Neural cell (in vitro differentiated cells): ENCODE data around the gene HMGXB4. TPM values are rescaled to one million over a fixed set of nuclear protein-coding genes. Genes with fewer than 3 reads are reported as not detected.

ENCODE experiments used
- H2AFZ ChIP-seq: fragments of 200-600, 300-800 bp; sonication (generic), shearing (Covaris generic); 2 replicates; pipeline ENCODE4 v1.6.0; 2014; ENCODE audit warnings: low read depth, mild to moderate bottlenecking, antibody characterized with exemption, low read length, moderate library complexity
- H3F3A ChIP-seq: fragments of 200-600 bp; shearing (Covaris generic); 2 replicates; pipeline ENCODE4 v1.6.1; 2016; ENCODE audit warnings: mild to moderate bottlenecking, moderate library complexity, mixed read lengths, antibody characterized with exemption, low read length; ENCODE audit not compliant: insufficient read depth, poor library complexity, severe bottlenecking
- H3K27ac ChIP-seq: fragments of 200-600, 300-800 bp; sonication (generic), shearing (Covaris generic); 2 replicates; pipeline ENCODE4 v1.5.1; 2014; ENCODE audit warnings: mild to moderate bottlenecking, low read length, moderate library complexity
- H3K27me3 ChIP-seq: fragments of 300-800, 200-600 bp; sonication (generic), shearing (Covaris generic); 2 replicates; pipeline ENCODE4 v1.6.0; 2014; ENCODE audit warnings: mild to moderate bottlenecking, low read depth, low read length, moderate library complexity; ENCODE audit not compliant: insufficient read depth
- H3K36me3 ChIP-seq: fragments of 300-800, 200-600 bp; sonication (generic), shearing (Covaris generic); 2 replicates; pipeline ENCODE4 v1.5.1; 2014; ENCODE audit warnings: mild to moderate bottlenecking, antibody characterized with exemption, low read length, moderate library complexity; ENCODE audit not compliant: insufficient read depth
- H3K4me2 ChIP-seq: fragments of 300-800, 200-600 bp; sonication (generic), shearing (Covaris generic); 2 replicates; pipeline ENCODE4 v1.6.0; 2014; ENCODE audit warnings: mild to moderate bottlenecking, low read length
- H3K4me3 ChIP-seq: fragments of 300-800, 200-600 bp; sonication (generic), shearing (Covaris generic); 2 replicates; pipeline ENCODE4 v1.5.1; 2014; ENCODE audit warnings: mild to moderate bottlenecking, low read length, moderate library complexity
- H3K79me2 ChIP-seq: fragments of 200-600 bp; shearing (Covaris generic); replicated peaks from 2 replicates; pipeline ENCODE4 v1.6.0; 2014; ENCODE audit warnings: mild to moderate bottlenecking, low read length, moderate library complexity; ENCODE audit not compliant: insufficient read depth
- H3K9ac ChIP-seq: fragments of 300-800, 200-600 bp; sonication (generic), shearing (Covaris generic); 2 replicates; pipeline ENCODE4 v1.6.1; 2016; ENCODE audit warnings: mild to moderate bottlenecking, low read length, mixed read lengths
- H3K9me2 ChIP-seq: fragments of 200-600 bp; shearing (Covaris generic); 2 replicates; pipeline ENCODE4 v1.6.1; 2016; ENCODE audit warnings: mild to moderate bottlenecking, low read length, mixed read lengths; ENCODE audit not compliant: insufficient read depth
- H3K9me3 ChIP-seq: fragments of 200-600, 300-800 bp; sonication (generic), shearing (Covaris generic); 2 replicates; pipeline ENCODE4 v1.6.1; 2016; ENCODE audit warnings: mild to moderate bottlenecking, mixed run types, low read length, moderate library complexity, mixed read lengths
- H4K20me1 ChIP-seq: fragments of 200-600 bp; shearing (Covaris generic); 2 replicates; pipeline ENCODE4 v1.6.1; 2016; ENCODE audit warnings: mild to moderate bottlenecking, mixed run types; ENCODE audit not compliant: insufficient read depth
- CTCF ChIP-seq: fragments of 450-650 bp; IDR thresholded peaks from 2 replicates; pipeline ENCODE4 v1.5.1; 2014; ENCODE audit warnings: antibody characterized with exemption, mild to moderate bottlenecking, moderate library complexity; ENCODE audit not compliant: poor library complexity, severe bottlenecking
- EP300 ChIP-seq: fragments of 450-650 bp; conservative IDR thresholded peaks from 2 replicates; pipeline ENCODE4 v1.6.1; 2014; ENCODE audit warnings: antibody characterized with exemption, mild to moderate bottlenecking, moderate library complexity; ENCODE audit not compliant: poor library complexity, severe bottlenecking
- EZH2 ChIP-seq: fragments of 200-600, 300-800 bp; shearing (Covaris generic), sonication (generic); IDR thresholded peaks from 2 replicates; pipeline ENCODE4 v1.6.1; 2014; ENCODE audit warnings: antibody characterized with exemption, low read length, borderline replicate concordance, mild to moderate bottlenecking; ENCODE audit not compliant: insufficient read depth, poor library complexity, severe bottlenecking
- MXI1 ChIP-seq: fragments of 450-650 bp; conservative IDR thresholded peaks from 2 replicates; pipeline ENCODE4 v1.6.1; 2014; ENCODE audit warnings: antibody characterized with exemption, mild to moderate bottlenecking; ENCODE audit not compliant: poor library complexity, severe bottlenecking
- POLR2AphosphoS5 ChIP-seq: IDR thresholded peaks from 2 replicates; pipeline ENCODE4 v1.6.1; 2012
- RAD21 ChIP-seq: fragments of 450-650 bp; conservative IDR thresholded peaks from 2 replicates; pipeline ENCODE4 v1.6.1; 2014; ENCODE audit warnings: antibody characterized with exemption, mild to moderate bottlenecking, moderate library complexity
- REST ChIP-seq: IDR thresholded peaks from 2 replicates; pipeline ENCODE4 v1.6.1; 2012; ENCODE audit warnings: borderline replicate concordance
- SMC3 ChIP-seq: fragments of 450-650 bp; conservative IDR thresholded peaks from 2 replicates; pipeline ENCODE4 v1.6.1; 2014; ENCODE audit warnings: antibody characterized with exemption, mild to moderate bottlenecking, moderate library complexity; ENCODE audit not compliant: poor library complexity
- TAF1 ChIP-seq: IDR thresholded peaks from 2 replicates; pipeline ENCODE4 v1.6.1; 2012; ENCODE audit warnings: low read depth
- polyA plus RNA-seq: library from polyadenylated mRNA; depleted of rRNA; stranded (reverse); fragments of >200 nt; gene quantifications from 2 replicates; pipeline ENCODE4 v1.2.3, GENCODE V29; 2014

Gene HMGXB4
- polyA plus RNA-seq, 1 donor from 2014 or later = 20.0 TPM

- H3K36me3 ChIP-seq = no peaks in the 10 kb centered on the region
- H3K4me2 ChIP-seq = no peak overlapping the region
- no peak for TF ChIP-seq TAF1
- no peak for TF ChIP-seq REST
- TF ChIP-seq RAD21 = no peak
- TF ChIP-seq EZH2 = no peak
- no peak for TF ChIP-seq CTCF
- no peaks in the 10 kb centered on the region for H3K9me2 ChIP-seq
- no peak overlapping the region for H3K9ac ChIP-seq
- peak overlapping the region; percentile 19 for H3K27ac ChIP-seq
- no peaks in the 10 kb centered on the region for H3K27me3 ChIP-seq
- no peaks in the 10 kb centered on the region for H4K20me1 ChIP-seq
- H2AFZ ChIP-seq = no peak overlapping the region
- no peak overlapping the region for H3K4me3 ChIP-seq
- H3F3A ChIP-seq = peaks cover 16% of the 10 kb centered on the region
- H3K79me2 ChIP-seq = no peaks in the 10 kb centered on the region
- no peaks in the 10 kb centered on the region for H3K9me3 ChIP-seq
Observed at GRCh38 chr22:35209203-35209602, 48.1 kb upstream of the HMGXB4 start.

- Histone ChIP-seq H3K9me3 (no peaks in the 10 kb centered on the region), H3K36me3 (no peaks in the 10 kb centered on the region), H2AFZ (no peak overlapping the region), H3F3A (peaks cover 2% of the 10 kb centered on the region), H3K9me2 (no peaks in the 10 kb centered on the region), H3K27ac (no peak overlapping the region), H3K4me2 (no peak overlapping the region), H3K27me3 (no peaks in the 10 kb centered on the region), H3K79me2 (no peaks in the 10 kb centered on the region), H3K4me3 (no peak overlapping the region), H4K20me1 (no peaks in the 10 kb centered on the region), H3K9ac (no peak overlapping the region)
- no peak for TF ChIP-seq EZH2
- no peak for TF ChIP-seq RAD21
- TF ChIP-seq TAF1 = no peak
- TF ChIP-seq POLR2AphosphoS5 = no peak
- TF ChIP-seq REST = no peak
- no peak for TF ChIP-seq CTCF
- TF ChIP-seq EP300 = no peak
- TF ChIP-seq MXI1 = no peak
- no peak for TF ChIP-seq SMC3
Observed at GRCh38 chr22:35212009-35212408, 45.3 kb upstream of the HMGXB4 start.
